PC-9 (cell line): Measurements from ENCODE around the gene UBIAD1. TPM values are rescaled to one million over a fixed set of nuclear protein-coding genes. Genes with fewer than 3 reads are reported as not detected.

Experiments used
- BruUV-seq: library from RNA; stranded (reverse); fragments of 400-500 nt; replicated peaks from 2 replicates; lab custom pipeline; 2021; lab: Mats Ljungman, UMichigan
- CTCF ChIA-PET: fragments of 300-600 bp; sonication (Branson Sonifier 250); formaldehyde crosslinking; loops from one replicate; lab custom pipeline; 2022; ENCODE audit warnings: antibody characterized with exemption; lab: Charles Lee
- POLR2A ChIA-PET: fragments of 300-600 bp; sonication (Branson Sonifier 250); formaldehyde crosslinking; loops from one replicate; lab custom pipeline; 2022; ENCODE audit warnings: antibody characterized with exemption; ENCODE audit not compliant: unreplicated experiment; lab: Charles Lee
- DNase-seq, 2 experiments: peaks; one replicate each; pipeline versions ENCODE4 v3.0.0 to v3.0.0-alpha.2; 2015 to 2022; ENCODE audit warnings: mixed read lengths in 1 of 2
- H2AFZ ChIP-seq: fragments of 200-600 bp; sonication (generic); 2 replicates; pipeline ENCODE4 v1.8.1; 2017; ENCODE audit warnings: antibody characterized with exemption
- H3F3A ChIP-seq: fragments of 200-600 bp; sonication (generic); 2 replicates; pipeline ENCODE4 v1.8.1; 2017; ENCODE audit warnings: antibody characterized with exemption, mild to moderate bottlenecking, low read depth; ENCODE audit not compliant: insufficient read depth
- H3K27ac ChIP-seq: fragments of 200-600 bp; sonication (generic); 2 replicates; pipeline ENCODE4 v1.6.1; 2016; ENCODE audit warnings: mixed run types
- H3K27me3 ChIP-seq: fragments of 200-600 bp; sonication (generic); 2 replicates; pipeline ENCODE4 v1.6.1; 2016; ENCODE audit warnings: low read depth, mixed run types; ENCODE audit not compliant: insufficient read depth
- H3K36me3 ChIP-seq: fragments of 200-600 bp; sonication (generic); 2 replicates; pipeline ENCODE4 v1.6.1; 2016; ENCODE audit warnings: low read depth, mixed run types
- H3K4me1 ChIP-seq: fragments of 200-600 bp; sonication (generic); replicated peaks from 2 replicates; pipeline ENCODE4 v1.6.1; 2016; ENCODE audit warnings: mixed run types; ENCODE audit not compliant: insufficient read depth
- H3K4me2 ChIP-seq: fragments of 200-600 bp; sonication (generic); 2 replicates; pipeline ENCODE4 v1.6.1; 2017; ENCODE audit warnings: mixed run types
- H3K4me3 ChIP-seq: fragments of 200-600 bp; sonication (generic); 2 replicates; pipeline ENCODE4 v1.6.1; 2016; ENCODE audit warnings: mixed run types
- H3K79me2 ChIP-seq: fragments of 200-600 bp; sonication (generic); 2 replicates; pipeline ENCODE4 v1.6.1; 2017; ENCODE audit warnings: low read depth, mixed run types
- H3K9me2 ChIP-seq: fragments of 200-600 bp; sonication (generic); 2 replicates; pipeline ENCODE4 v1.8.1; 2017; ENCODE audit warnings: mild to moderate bottlenecking; ENCODE audit not compliant: insufficient read depth
- H3K9me3 ChIP-seq: fragments of 200-600 bp; sonication (generic); 2 replicates; pipeline ENCODE4 v1.8.1; 2016; ENCODE audit warnings: low read depth; ENCODE audit not compliant: insufficient read depth
- H4K20me1 ChIP-seq: fragments of 200-600 bp; sonication (generic); 2 replicates; pipeline ENCODE4 v1.8.1; 2017; ENCODE audit not compliant: insufficient read depth
- EZH2 ChIP-seq: fragments of 200-600 bp; sonication (generic); IDR thresholded peaks from 2 replicates; pipeline ENCODE4 v1.8.0; 2017; ENCODE audit warnings: antibody characterized with exemption, low read depth
- intact Hi-C: fragments of 100-400 bp; cut with micrococcal nuclease; formaldehyde crosslinking; loops from one replicate; pipeline ENCODE4 v1.10.0; 2022; ENCODE audit not compliant: unreplicated experiment
- total RNA-seq: library from RNA; stranded (reverse); gene quantifications from 2 replicates; pipeline ENCODE4 v1.2.3, GENCODE V29; 2021
- TF ChIP-seq, protein P1 (sequence below): fragments of 200-600 bp; sonication (generic); conservative IDR thresholded peaks from 2 replicates; pipeline ENCODE4 v1.6.1; 2017; ENCODE audit warnings: mixed run types, antibody characterized with exemption, mild to moderate bottlenecking, moderate library complexity

The UBIAD1 gene
- total RNA-seq, 1 experiment from 2014 or later = 11.2 TPM

DNA sequence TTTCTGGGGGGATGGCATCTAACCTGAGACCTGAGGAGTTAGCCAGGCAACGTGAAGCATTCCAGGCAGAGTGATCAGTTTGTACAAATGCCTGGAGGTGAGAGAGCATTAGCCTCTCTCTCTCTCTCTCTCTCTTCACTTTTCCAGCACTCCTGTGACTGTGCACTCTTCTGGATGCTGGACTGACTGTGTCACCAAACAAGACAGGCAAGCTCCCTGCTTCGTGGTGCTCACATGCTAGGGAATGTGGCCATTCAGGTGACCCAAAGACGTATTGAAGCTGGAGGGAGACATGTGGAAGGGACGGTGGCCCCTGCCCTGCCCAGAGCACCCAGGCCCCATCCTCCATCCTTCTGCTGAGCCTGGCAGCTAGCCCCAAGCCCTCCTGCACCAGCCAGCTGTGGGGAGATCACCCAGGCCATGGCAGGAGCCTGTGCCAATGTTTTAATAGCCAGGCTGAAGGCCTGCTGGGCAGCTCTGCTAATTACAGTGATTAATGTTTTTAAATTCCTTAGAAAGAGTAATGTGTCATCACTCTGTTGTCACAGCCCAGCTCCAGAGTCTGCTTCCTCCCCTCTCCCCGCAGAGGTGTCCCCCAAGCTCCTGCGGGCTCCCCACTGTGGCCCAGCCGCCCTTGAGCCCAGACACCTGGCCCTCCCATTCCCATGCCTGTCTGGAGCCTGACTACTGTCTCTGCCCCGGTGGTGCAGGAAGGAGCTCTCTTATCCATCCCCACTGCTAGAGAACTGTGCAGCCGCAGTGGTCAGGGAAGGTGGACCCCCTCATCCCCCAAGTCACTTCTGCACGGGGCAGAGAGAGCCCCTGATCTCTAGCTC, 48.9 kb downstream of the UBIAD1 start:
- H3F3A ChIP-seq = no peaks in the 10 kb centered on the region
- BruUV-seq = no TSS peak
- TF ChIP-seq, protein P1, sequence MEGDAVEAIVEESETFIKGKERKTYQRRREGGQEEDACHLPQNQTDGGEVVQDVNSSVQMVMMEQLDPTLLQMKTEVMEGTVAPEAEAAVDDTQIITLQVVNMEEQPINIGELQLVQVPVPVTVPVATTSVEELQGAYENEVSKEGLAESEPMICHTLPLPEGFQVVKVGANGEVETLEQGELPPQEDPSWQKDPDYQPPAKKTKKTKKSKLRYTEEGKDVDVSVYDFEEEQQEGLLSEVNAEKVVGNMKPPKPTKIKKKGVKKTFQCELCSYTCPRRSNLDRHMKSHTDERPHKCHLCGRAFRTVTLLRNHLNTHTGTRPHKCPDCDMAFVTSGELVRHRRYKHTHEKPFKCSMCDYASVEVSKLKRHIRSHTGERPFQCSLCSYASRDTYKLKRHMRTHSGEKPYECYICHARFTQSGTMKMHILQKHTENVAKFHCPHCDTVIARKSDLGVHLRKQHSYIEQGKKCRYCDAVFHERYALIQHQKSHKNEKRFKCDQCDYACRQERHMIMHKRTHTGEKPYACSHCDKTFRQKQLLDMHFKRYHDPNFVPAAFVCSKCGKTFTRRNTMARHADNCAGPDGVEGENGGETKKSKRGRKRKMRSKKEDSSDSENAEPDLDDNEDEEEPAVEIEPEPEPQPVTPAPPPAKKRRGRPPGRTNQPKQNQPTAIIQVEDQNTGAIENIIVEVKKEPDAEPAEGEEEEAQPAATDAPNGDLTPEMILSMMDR = no peak
- no peak for TF ChIP-seq EZH2
- no peaks in the 10 kb centered on the region for H3K36me3 ChIP-seq
- H3K4me1 ChIP-seq = no peaks in the 10 kb centered on the region
- H2AFZ ChIP-seq = no peak overlapping the region
- peak; percentile 26 to 71 for DNase-seq
- no peaks in the 10 kb centered on the region for H3K9me3 ChIP-seq
- POLR2A ChIA-PET = interaction anchor here (0.6 kb wide), 1 partner anchor 250 kb away, joined by 3 read pairs; no protein-coding TSS in a partner anchor
- H3K79me2 ChIP-seq = no peaks in the 10 kb centered on the region
- no peak overlapping the region for H3K4me3 ChIP-seq
- CTCF ChIA-PET = interaction anchor here (0.5 to 0.7 kb wide), 2 partner anchors 92 to 342 kb away, joined by 3 to 4 read pairs; partner anchors contain the start of gene FBXO6
- intact Hi-C loops = no loop called here
- H3K9me2 ChIP-seq = no peaks in the 10 kb centered on the region
- no peak overlapping the region for H3K4me2 ChIP-seq
- no peaks in the 10 kb centered on the region for H4K20me1 ChIP-seq
- no peak overlapping the region for H3K27ac ChIP-seq
- H3K27me3 ChIP-seq = no peaks in the 10 kb centered on the region

DNA sequence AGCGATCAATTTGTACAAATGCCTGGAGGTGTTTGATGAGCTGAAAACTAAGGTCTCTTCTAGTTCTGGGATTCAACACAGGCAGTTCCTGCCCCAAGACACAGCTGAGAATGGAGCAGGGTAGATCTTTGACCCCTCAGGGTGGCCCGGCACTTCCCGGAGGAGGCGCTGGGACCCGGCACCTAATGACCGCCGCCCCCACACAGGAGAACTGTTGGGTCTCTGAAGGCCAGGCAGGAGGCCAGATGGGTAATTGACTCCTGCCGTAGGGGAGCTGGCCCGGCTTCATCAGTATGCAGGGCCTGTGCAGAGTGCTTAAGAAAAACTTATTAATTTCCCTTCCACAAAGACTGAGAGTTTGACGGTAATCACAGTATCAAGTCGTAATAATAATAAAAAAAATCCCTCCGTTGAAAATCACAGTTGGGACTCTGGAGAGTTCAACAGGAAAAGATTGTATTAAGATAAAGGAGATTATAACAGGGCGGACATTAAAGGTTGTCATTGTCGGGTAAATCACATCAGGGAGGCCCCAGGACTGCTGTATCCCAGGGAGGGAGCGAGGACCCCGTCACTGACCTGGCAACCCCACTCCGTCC, 51.7 kb downstream of the UBIAD1 start:
- POLR2A ChIA-PET = no interaction called here
- Histone ChIP-seq H3F3A (no peaks in the 10 kb centered on the region), H3K4me3 (no peak overlapping the region), H3K27ac (no peak overlapping the region), H3K4me1 (no peaks in the 10 kb centered on the region), H3K9me3 (no peaks in the 10 kb centered on the region), H3K79me2 (no peaks in the 10 kb centered on the region), H4K20me1 (no peaks in the 10 kb centered on the region), H3K9me2 (no peaks in the 10 kb centered on the region), H3K36me3 (no peaks in the 10 kb centered on the region), H3K4me2 (no peak overlapping the region), H3K27me3 (no peaks in the 10 kb centered on the region), H2AFZ (no peak overlapping the region)
- no TSS peak for BruUV-seq
- intact Hi-C loops = no loop called here
- CTCF ChIA-PET = no interaction called here
- TF ChIP-seq EZH2 = no peak
- TF ChIP-seq, protein P1 = no peak
- DNase-seq = no peak

DNA sequence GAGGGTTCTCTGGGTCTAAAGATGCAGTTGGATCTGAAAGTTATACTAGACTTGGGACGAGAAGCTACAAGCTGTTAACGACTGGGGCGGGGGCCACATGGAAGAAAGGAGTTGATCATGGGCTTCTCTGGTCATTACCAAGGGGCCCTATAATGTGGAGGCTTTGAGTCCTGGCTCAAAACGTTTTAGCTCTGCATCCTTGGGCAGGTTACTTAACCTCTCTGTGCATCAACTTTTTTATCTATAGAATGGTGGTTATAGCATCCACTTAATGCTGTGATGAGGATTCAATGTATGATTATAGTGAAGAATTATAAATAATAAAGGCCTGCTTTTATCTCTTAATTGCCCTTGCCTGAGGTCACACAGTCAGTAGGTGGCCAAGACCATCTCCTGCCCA, 53.1 kb downstream of the UBIAD1 start:
- TF ChIP-seq, protein P1 = no peak
- no peak for TF ChIP-seq EZH2
- Histone ChIP-seq H3F3A (no peaks in the 10 kb centered on the region), H3K4me1 (no peaks in the 10 kb centered on the region), H3K79me2 (no peaks in the 10 kb centered on the region), H3K9me3 (no peaks in the 10 kb centered on the region), H2AFZ (no peak overlapping the region), H4K20me1 (no peaks in the 10 kb centered on the region), H3K4me2 (no peak overlapping the region), H3K4me3 (no peak overlapping the region), H3K27me3 (no peaks in the 10 kb centered on the region), H3K27ac (no peak overlapping the region), H3K9me2 (no peaks in the 10 kb centered on the region), H3K36me3 (no peaks in the 10 kb centered on the region)
- ChIA-PET POLR2A (no interaction called here), CTCF (no interaction called here)
- intact Hi-C loops = no loop called here
- DNase-seq = no peak
- BruUV-seq = no TSS peak
